GM18498 (cell line): ENCODE results near the gene CEP72.

Source experiments
- ATAC-seq: cut with Tn5 transposase; IDR thresholded peaks from one replicate; pipeline ENCODE4 v1.9.1; 2021; ENCODE audit warnings: mild to moderate bottlenecking, moderate library complexity; ENCODE audit not compliant: unreplicated experiment

CEP72 gene

GRCh38 chr5:652773-653350 is 40.7 kb downstream of the CEP72 start:
- no peak for ATAC-seq

- no peak for ATAC-seq
These were observed 42.1 kb downstream of the CEP72 start for GRCh38 chr5:654071-654778.

GRCh38 chr5:655406-655805 is 43.3 kb downstream of the CEP72 start:
- ATAC-seq: no peak

- no peak for ATAC-seq
These were observed 45.4 kb downstream of the CEP72 start for GRCh38 chr5:657570-657969.

GRCh38 chr5:658103-658502 is 46.0 kb downstream of the CEP72 start:
- no peak for ATAC-seq

- no peak for ATAC-seq
These were observed 47.5 kb downstream of the CEP72 start for GRCh38 chr5:659496-660263.

GRCh38 chr5:660491-661030 is 48.4 kb downstream of the CEP72 start:
- ATAC-seq: no peak

GRCh38 chr5:661891-662750 is 50.0 kb downstream of the CEP72 start:
- no peak for ATAC-seq

GRCh38 chr5:662751-663435 is 50.8 kb downstream of the CEP72 start:
- ATAC-seq: no peak

GRCh38 chr5:663436-664342 is 51.5 kb downstream of the CEP72 start:
- no peak for ATAC-seq

- ATAC-seq: no peak
These were observed 52.3 kb downstream of the CEP72 start for GRCh38 chr5:664343-664993.

- no peak for ATAC-seq
These were observed 52.8 kb downstream of the CEP72 start for GRCh38 chr5:664994-665360.

- ATAC-seq: no peak
These were observed 53.4 kb downstream of the CEP72 start for GRCh38 chr5:665541-665955.

GRCh38 chr5:665956-666711 is 54.0 kb downstream of the CEP72 start:
- no peak for ATAC-seq

- no peak for ATAC-seq
These were observed 54.8 kb downstream of the CEP72 start for GRCh38 chr5:666816-667498.

- no peak for ATAC-seq
These were observed 56.3 kb downstream of the CEP72 start for GRCh38 chr5:668283-668995.
